Dendritic cell treated with granulocyte-macrophage colony-stimulating factor and Interleukin-4, amounts not matched to agents 40 ng/mL and 50 ng/mL, for 4 days (primary cell): Measurements from ENCODE around the gene UBALD1.
"Not testable (repeated sequence)": the region's sequence is repeated elsewhere in the genome, so short reads cannot be mapped to it uniquely, and the experiment has no call there.

ENCODE experiments used
- H3K27ac Mint-ChIP-seq: one replicate; pipeline ENCODE4 v1.8.0; 2022; ENCODE audit warnings: mild to moderate bottlenecking, mixed read lengths
- H3K27me3 Mint-ChIP-seq: one replicate; pipeline ENCODE4 v1.8.0; 2022; ENCODE audit warnings: mild to moderate bottlenecking, mixed read lengths
- H3K36me3 Mint-ChIP-seq: one replicate; pipeline ENCODE4 v1.8.0; 2022; ENCODE audit warnings: low read depth, mixed read lengths
- H3K4me1 Mint-ChIP-seq: one replicate; pipeline ENCODE4 v1.8.0; 2022; ENCODE audit warnings: low read depth, mixed read lengths
- H3K4me3 Mint-ChIP-seq: one replicate; pipeline ENCODE4 v1.8.0; 2022; ENCODE audit warnings: mild to moderate bottlenecking, moderate library complexity, mixed read lengths
- H3K9me3 Mint-ChIP-seq: one replicate; pipeline ENCODE4 v1.8.0; 2022; ENCODE audit warnings: mixed read lengths
- intact Hi-C: fragments of 100-400 bp; cut with micrococcal nuclease; formaldehyde crosslinking; loops from one replicate; pipeline ENCODE4 v1.15.0; 2022

Gene UBALD1

GRCh38 chr16:4652561-4652960 lies 37.9 kb upstream of the UBALD1 start:
- no peaks in the 10 kb centered on the region for H3K9me3 Mint-ChIP-seq
- H3K27ac Mint-ChIP-seq: no peak overlapping the region
- H3K36me3 Mint-ChIP-seq: peaks cover 96% of the 10 kb centered on the region
- H3K4me3 Mint-ChIP-seq: no peak overlapping the region
- peaks cover 30% of the 10 kb centered on the region for H3K4me1 Mint-ChIP-seq
- intact Hi-C loops: no loop called here
- H3K27me3 Mint-ChIP-seq: no peaks in the 10 kb centered on the region

- intact Hi-C loops: no loop called here
- H3K36me3 Mint-ChIP-seq: peaks cover 96% of the 10 kb centered on the region
- H3K9me3 Mint-ChIP-seq: no peaks in the 10 kb centered on the region
- H3K4me3 Mint-ChIP-seq: no peak overlapping the region
- no peaks in the 10 kb centered on the region for H3K27me3 Mint-ChIP-seq
- no peak overlapping the region for H3K27ac Mint-ChIP-seq
- peaks cover 35% of the 10 kb centered on the region for H3K4me1 Mint-ChIP-seq
Measured at GRCh38 chr16:4651827-4652226, 37.1 kb upstream of the UBALD1 start.

- intact Hi-C loops: not testable (repeated sequence)
- H3K36me3 Mint-ChIP-seq: peaks cover 96% of the 10 kb centered on the region
- peaks cover 39% of the 10 kb centered on the region for H3K4me1 Mint-ChIP-seq
Measured at GRCh38 chr16:4650443-4651074, 35.9 kb upstream of the UBALD1 start.

GRCh38 chr16:4649744-4650442 lies 35.2 kb upstream of the UBALD1 start:
- intact Hi-C loops: no loop called here
- Mint-ChIP-seq H3K27ac (peak overlapping the region; percentile 80), H3K36me3 (peaks cover 96% of the 10 kb centered on the region), H3K27me3 (no peaks in the 10 kb centered on the region), H3K4me1 (peaks cover 44% of the 10 kb centered on the region), H3K4me3 (no peak overlapping the region), H3K9me3 (no peaks in the 10 kb centered on the region)

More at GRCh38 chr16:4650443-4651074, 35.9 kb upstream of the UBALD1 start:
- not testable (repeated sequence) for H3K27me3 Mint-ChIP-seq, H3K4me3 Mint-ChIP-seq, H3K9me3 Mint-ChIP-seq
- peak overlapping the region; percentile 80 for H3K27ac Mint-ChIP-seq

- Mint-ChIP-seq H3K27me3 (no peaks in the 10 kb centered on the region), H3K36me3 (peaks cover 95% of the 10 kb centered on the region), H3K27ac (peak overlapping the region; percentile 57), H3K4me1 (peaks cover 44% of the 10 kb centered on the region), H3K4me3 (no peak overlapping the region), H3K9me3 (no peaks in the 10 kb centered on the region)
- intact Hi-C loops: no loop called here
Measured at GRCh38 chr16:4648917-4649316, 34.2 kb upstream of the UBALD1 start.

GRCh38 chr16:4647644-4647980 lies 32.9 kb upstream of the UBALD1 start:
- Mint-ChIP-seq H3K4me3 (no peak overlapping the region), H3K9me3 (no peaks in the 10 kb centered on the region), H3K4me1 (peaks cover 44% of the 10 kb centered on the region), H3K27ac (no peak overlapping the region), H3K27me3 (no peaks in the 10 kb centered on the region), H3K36me3 (peaks cover 87% of the 10 kb centered on the region)
- intact Hi-C loops: no loop called here

GRCh38 chr16:4646773-4647643 lies 32.3 kb upstream of the UBALD1 start:
- no peaks in the 10 kb centered on the region for H3K9me3 Mint-ChIP-seq
- peaks cover 81% of the 10 kb centered on the region for H3K36me3 Mint-ChIP-seq
- no peak overlapping the region for H3K27ac Mint-ChIP-seq
- H3K4me3 Mint-ChIP-seq: no peak overlapping the region
- intact Hi-C loops: no loop called here
- H3K27me3 Mint-ChIP-seq: no peaks in the 10 kb centered on the region
- H3K4me1 Mint-ChIP-seq: peaks cover 45% of the 10 kb centered on the region

- intact Hi-C loops: no loop called here
- Mint-ChIP-seq H3K4me1 (peaks cover 53% of the 10 kb centered on the region), H3K4me3 (peak overlapping the region; percentile 58), H3K9me3 (no peaks in the 10 kb centered on the region), H3K36me3 (peaks cover 76% of the 10 kb centered on the region), H3K27me3 (no peaks in the 10 kb centered on the region), H3K27ac (peak overlapping the region; percentile 61)
Measured at GRCh38 chr16:4641895-4642294, 27.2 kb upstream of the UBALD1 start.

GRCh38 chr16:4641306-4641687 lies 26.6 kb upstream of the UBALD1 start:
- H3K4me1 Mint-ChIP-seq: peaks cover 55% of the 10 kb centered on the region
- no peaks in the 10 kb centered on the region for H3K27me3 Mint-ChIP-seq
- H3K36me3 Mint-ChIP-seq: peaks cover 76% of the 10 kb centered on the region
- intact Hi-C loops: no loop called here
- H3K4me3 Mint-ChIP-seq: no peak overlapping the region
- H3K9me3 Mint-ChIP-seq: no peaks in the 10 kb centered on the region
- H3K27ac Mint-ChIP-seq: peak overlapping the region; percentile 61

GRCh38 chr16:4640572-4641305 lies 26.1 kb upstream of the UBALD1 start:
- Mint-ChIP-seq H3K36me3 (peaks cover 76% of the 10 kb centered on the region), H3K9me3 (no peaks in the 10 kb centered on the region), H3K4me1 (peaks cover 58% of the 10 kb centered on the region), H3K4me3 (no peak overlapping the region), H3K27ac (peak overlapping the region; percentile 61), H3K27me3 (no peaks in the 10 kb centered on the region)
- intact Hi-C loops: no loop called here

- intact Hi-C loops: no loop called here
- no peaks in the 10 kb centered on the region for H3K27me3 Mint-ChIP-seq
- peaks cover 73% of the 10 kb centered on the region for H3K36me3 Mint-ChIP-seq
- H3K9me3 Mint-ChIP-seq: no peaks in the 10 kb centered on the region
- H3K27ac Mint-ChIP-seq: peak overlapping the region; percentile 61
- peaks cover 52% of the 10 kb centered on the region for H3K4me1 Mint-ChIP-seq
- H3K4me3 Mint-ChIP-seq: no peak overlapping the region
Measured at GRCh38 chr16:4639899-4640509, 25.3 kb upstream of the UBALD1 start.

- H3K36me3 Mint-ChIP-seq: peaks cover 72% of the 10 kb centered on the region
- peak overlapping the region; percentile 42 for H3K27ac Mint-ChIP-seq
- intact Hi-C loops: no loop called here
- no peaks in the 10 kb centered on the region for H3K27me3 Mint-ChIP-seq
- peaks cover 61% of the 10 kb centered on the region for H3K4me1 Mint-ChIP-seq
- no peak overlapping the region for H3K4me3 Mint-ChIP-seq
- H3K9me3 Mint-ChIP-seq: no peaks in the 10 kb centered on the region
Measured at GRCh38 chr16:4637501-4638166, 22.9 kb upstream of the UBALD1 start.

- intact Hi-C loops: no loop called here
- H3K4me3 Mint-ChIP-seq: no peak overlapping the region
- H3K36me3 Mint-ChIP-seq: peaks cover 78% of the 10 kb centered on the region
- peak overlapping the region; percentile 8 for H3K27ac Mint-ChIP-seq
- H3K9me3 Mint-ChIP-seq: no peaks in the 10 kb centered on the region
- H3K27me3 Mint-ChIP-seq: no peaks in the 10 kb centered on the region
- H3K4me1 Mint-ChIP-seq: peaks cover 52% of the 10 kb centered on the region
Measured at GRCh38 chr16:4636196-4636595, 21.5 kb upstream of the UBALD1 start.
